NCI-H2107 treated with DMSO at 0.1 percent for 48 hours (cell line): Measurements from ENCODE around the gene AFTPH.
A peak's percentile ranks its signal among the peaks of the same experiment; 100 is the strongest.

Source experiments
- DNase-seq: peaks from one replicate; lab custom pipeline; 2025; ENCODE audit not compliant: unreplicated experiment; lab: John Stamatoyannopoulos, UW

The AFTPH gene

DNA sequence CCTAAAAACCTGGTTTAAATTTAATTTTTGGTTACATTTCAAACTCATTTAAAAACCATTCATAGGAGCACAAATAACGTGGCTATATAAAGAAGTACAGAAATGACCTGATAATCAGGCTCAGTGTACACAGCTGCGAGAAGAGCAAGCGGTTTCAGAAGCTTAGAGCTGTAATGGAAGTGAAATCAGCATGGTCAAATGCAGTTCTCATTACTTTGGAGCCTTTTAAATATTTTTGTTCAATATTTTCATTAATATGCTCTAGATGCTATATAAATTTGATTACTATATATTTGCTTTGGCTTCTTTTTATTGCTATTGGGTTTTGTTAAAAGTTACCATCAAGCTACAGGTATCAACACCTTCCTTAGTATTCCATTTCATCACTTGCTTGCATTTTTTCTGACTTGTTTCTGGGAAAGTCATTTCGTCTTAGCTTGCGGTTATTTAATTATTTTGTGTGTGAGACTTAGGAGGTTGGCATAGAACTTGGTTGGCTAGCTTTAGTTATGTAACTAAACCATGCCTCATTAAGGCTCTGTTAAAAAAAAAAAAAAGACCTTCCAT, 58.7 kb downstream of the AFTPH start:
- no peak for DNase-seq

DNA sequence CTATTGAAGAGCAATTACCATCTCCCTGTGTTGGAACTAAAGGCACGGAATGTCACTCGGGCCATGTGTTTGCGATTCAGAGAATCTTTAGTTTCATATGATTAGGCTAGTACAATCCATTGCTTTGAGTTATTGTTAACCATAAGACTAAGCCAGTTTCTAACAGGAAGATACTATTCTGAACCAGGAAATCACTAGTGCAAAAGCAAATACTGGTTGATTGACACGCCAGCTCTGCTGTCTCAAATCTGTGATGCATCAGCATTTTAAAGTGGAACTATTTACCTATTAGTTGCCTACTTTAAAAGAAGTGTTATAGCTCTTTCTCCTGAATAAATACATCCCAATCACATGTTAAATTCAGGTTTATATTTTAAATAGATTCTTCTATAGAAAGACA, 61.9 kb downstream of the AFTPH start:
- DNase-seq, result no peak

DNA sequence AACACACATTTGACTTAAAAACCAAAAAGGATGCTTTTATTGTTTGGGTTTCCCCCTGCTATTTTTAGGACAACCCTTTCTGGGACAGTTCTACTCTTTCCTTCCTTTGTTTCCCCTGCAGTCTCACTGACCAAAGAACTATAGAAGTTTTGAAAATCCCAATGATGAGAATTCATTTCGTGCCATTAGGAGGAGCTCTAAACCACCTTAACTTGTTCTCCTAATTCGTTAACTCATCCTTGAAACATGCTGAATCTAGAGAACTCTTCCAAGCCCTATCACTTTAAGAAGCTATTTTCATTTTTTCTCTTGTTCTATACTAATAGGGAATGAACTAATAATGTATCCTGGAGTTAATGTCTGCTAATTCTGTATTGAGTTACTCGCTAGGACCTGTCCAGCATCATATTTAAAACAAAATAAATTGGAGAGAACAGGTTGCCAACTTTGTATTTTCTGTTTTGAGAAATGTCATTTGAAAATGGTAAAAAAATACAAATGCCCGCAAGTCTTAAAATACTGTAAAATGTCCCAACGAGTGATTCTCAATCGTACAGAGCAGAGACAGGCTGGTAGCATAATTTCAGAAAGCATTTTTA, 62.9 kb downstream of the AFTPH start:
- peak; percentile 25 for DNase-seq

DNA sequence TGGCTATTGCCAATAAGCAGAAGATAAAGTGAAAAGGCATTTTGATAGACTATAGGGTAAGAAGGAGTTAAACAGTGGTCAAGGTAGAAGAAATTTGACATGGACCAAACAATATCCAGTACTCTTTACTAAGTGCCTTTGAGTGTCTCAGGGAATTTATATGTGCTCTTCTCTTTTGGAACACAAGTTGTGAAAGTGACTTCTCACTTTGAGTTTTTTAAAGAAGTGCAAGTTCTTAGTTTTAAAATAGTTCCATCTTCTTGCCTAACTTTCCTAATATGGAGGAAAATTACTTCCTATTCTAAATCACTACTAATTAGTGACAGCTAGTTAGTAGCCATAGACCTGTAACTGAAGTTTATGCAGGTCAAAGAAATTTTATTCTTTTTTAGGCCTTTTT, 63.4 kb downstream of the AFTPH start:
- DNase-seq, result no peak

DNA sequence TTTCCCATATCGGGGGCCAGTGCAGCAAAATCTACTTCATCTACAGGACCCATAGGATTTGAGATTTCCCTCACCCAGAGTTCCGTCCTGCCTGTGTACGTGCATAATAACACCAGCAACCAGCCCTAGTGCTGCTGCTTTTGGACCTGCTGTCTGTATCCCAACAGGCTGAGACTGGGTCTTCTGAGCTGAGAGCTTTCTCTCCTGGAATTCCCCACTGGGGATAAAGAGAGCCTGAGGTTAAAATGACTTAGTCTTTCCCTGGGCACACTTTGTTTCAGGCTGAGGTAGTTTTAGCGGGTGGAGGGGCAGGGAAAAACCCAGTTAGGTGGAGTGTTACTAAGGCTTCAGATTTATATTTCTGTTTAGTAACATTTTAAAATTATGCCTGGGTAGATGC, 67.1 kb downstream of the AFTPH start:
- no peak for DNase-seq

DNA sequence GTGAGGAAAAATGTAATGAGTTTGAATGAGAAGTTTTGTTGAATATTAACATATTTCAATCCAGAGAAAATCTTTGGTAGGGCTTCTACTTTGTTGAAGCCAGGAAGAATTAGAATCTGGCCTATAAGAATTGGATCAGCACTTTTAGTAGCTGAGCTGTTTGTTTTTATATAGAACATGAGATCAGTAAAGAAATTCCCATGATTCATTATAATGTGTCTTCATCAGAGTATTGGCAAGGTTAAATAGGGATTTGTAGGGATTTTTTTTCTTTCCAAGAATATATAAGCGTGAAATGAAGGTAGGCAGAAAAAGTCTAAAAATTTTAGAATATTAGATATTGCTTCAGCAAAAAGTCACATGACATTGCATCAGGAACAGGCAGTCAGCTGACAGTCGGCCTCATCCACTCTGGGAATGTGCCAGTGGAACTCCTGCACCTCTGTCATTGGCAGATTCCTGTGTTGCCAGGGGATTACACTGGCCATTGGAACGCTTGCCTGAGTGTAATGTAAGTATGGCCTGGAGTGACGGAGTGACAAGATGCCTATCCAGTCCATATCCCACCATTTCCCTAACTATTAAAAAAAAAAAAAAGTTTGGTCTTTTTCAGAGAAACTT, 69.0 kb downstream of the AFTPH start:
- DNase-seq, result no peak

DNA sequence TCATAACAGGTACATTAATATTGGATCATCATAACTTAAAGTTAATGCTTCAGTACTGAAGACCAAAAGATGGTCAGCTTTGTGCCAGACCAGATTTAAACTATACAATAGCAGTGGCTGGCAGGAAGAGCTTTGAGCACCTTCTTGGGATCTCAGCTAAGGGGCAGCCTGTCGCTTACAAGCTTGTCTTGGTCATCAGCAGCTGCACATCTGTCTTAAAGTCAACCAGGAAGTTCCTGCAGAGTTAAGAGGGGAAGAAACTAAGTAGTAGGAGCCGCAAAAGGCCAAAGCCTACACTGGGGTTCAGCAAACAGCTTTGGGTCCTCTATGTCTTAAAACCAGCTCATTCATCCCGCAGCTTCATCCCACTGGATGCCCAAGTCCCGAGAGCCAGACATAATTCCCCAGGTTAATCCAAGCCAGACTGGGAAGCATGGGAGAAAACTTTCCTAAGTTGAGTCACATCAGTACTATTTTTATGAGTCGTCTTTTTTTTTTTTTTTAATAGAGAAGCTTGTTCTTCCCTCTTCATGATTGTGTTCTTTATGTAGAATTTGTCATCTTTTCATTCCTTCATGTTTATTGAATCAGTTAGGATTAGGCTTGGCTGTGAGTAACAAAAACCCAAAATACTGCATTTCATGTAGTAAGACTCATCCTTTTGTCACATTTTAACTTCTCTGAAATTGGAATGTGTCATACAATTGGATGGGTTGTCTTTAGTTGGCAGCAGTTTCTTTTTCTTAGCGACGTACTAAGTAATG, 70.3 kb downstream of the AFTPH start:
- no peak for DNase-seq

DNA sequence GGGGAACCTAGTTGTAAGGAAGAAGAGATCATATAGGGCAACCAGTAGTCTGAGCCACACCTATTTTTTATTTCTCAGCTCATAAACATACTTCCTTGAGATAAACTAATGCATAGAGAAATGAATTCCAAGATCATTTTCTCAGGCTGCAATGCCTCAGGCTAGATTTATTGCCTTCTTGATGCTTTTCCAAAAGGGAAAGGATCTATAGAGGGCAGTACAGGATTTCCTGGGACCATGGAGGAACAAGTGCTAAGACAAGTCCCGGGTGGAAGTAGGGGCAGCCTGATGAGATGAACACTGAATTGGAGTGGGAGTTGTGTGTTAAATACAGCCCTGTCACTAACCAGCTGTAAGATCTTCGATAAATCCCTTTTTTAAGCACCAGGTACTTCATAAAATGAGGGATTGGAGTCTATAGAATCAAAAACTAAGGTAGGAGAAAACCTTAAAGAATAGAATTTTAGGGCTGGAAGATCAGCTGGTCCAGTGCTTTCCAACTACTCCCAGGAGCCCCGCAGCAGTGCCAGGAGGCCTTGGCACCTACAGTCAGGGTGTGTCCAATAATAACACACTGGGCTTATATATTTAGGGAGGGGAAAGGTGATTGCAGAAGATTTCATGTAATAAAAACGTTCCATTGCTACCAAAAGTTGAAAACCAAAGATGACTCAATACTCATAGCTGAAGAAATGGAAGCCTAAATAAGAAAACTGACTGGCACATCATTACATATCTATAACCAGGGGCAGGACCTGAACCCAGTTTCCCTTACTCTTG, 71.5 kb downstream of the AFTPH start:
- DNase-seq, result peak; percentile 43

DNA sequence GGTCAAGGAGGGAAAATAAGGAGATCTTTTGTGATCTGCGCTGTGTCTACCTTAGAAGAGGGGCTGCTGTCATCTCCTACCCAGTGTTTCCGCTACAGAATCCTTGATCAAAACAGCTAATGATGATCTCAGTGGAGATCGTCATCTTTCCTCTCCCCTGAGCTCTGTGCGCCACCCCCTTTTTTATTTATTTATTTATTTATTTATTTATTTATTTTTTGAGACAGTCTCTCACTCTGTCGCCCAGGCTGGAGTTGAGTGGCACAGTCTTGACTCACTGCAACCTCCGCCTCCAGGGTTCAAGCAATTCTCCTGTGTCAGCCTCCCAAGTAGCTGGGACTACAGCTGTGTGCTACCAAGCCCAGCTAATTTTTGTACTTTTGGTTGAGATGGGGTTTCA, 74.1 kb downstream of the AFTPH start:
- no peak for DNase-seq

DNA sequence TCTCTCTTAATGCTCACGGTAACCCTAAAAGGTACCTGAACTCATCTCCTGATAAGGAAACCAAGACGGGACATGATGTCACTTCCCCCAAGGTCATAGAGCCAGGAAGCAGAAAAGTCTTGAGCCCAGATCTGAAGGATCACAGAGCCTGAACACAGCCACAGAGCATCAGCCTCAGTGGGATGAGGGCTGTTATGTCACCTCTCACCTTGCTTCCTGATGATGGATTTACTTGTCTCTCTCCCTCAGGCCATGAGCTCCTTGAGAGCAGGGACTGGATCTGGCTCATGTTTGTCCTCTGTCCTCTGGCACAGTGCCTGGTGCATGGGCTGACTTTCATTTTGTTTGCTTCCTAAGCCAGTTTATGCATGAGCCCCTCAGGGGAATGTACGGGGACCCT, 75.3 kb downstream of the AFTPH start:
- no peak for DNase-seq

DNA sequence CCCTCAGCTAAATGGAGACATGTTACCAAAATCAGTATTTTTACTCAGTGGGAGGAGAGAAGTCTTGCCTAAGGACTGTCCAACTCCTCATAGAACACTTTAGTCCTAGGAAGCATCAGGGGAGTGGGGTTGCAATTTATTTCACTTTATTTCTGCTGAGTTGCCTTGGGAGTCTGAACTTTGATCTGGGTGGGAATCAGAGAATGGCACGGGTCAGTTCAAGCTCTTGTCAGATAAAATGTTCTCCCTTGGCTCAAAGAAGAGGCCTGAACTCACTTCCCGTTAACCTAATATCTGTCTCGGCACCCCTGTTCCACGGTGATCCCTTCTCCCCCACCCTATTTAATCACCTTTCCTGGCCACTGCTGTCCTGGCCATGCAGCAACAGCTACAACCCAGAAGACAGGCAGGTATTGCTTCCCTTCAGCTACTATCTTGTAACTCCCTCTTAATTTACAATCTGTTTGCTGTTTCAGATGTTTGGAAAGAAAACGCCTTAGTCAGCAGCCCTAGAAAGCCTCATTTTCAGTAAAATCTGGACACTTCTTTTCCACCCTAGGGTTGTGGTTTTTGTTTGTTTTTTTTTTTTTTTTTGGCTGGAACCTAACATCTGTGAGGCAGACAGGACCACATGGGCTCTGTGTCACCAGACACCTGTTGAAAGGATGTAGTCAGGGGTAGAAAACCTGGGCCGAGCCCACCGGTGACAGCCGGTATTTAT, 77.1 kb downstream of the AFTPH start:
- no peak for DNase-seq

DNA sequence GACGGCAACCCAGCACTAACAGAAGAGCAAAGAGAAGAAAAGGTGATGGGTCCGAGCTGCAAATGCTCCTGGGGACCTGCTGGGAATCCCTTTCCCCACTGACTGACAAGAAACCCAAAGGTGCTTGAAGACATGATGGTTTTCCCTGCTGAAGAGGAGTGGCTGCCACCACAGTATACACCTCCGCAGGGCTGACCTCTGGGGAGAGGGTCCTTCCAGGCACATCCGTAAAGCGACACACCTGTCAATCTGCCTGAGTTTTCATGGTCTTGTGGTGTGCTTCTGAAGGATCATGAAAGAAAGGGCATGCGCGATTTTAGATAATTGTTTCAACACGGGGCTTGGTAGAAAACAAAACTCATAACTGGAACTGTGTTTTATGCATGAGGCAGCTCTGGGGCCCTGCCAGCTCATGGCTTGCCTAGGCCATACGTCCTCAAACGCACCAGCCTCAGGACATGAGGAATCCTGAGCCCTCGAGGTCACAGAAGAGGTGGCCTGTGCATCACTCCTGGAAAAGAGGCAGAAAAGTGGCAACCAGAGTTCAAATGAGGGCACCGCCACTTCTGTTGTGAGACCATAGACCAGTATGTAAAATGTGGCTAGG, 77.8 kb downstream of the AFTPH start:
- DNase-seq, result no peak

DNA sequence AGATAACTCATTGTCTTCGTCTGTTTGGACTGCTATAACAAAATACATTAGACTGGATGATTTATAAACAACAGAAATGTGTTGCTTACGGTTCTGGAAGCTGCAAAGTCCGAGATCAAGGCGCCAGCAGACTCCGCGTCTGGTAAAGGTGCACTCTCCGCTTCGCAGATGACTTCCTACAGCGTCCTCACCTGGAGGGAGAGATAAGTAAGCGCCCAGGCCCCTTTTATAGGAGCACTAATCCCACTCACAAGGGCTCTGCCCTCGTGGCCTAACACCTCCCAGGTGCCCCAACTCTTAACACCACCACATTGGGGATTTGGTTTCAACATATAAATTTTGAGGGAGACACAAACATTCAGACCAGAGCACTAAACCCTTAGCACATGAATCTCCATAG, 78.3 kb downstream of the AFTPH start:
- DNase-seq, result no peak

DNA sequence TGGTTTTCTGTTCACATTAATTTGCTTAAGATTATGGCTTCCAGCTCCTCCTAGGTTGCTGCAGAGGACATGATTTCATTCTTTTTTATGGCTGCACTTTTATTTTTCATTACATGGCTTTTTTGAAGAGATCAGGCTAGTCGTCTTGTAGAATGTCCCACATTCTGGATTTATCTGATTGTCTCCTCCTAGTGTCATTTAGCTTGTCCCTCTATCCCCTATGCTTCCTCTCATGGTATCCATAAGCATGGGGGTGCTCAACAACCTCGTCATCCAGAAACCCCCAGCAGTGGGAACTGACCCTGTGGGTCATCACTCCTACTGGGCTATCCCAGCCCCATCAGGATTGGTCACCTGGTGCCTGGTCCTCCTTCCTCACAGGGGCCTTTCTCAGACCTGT, 80.0 kb downstream of the AFTPH start:
- no peak for DNase-seq

DNA sequence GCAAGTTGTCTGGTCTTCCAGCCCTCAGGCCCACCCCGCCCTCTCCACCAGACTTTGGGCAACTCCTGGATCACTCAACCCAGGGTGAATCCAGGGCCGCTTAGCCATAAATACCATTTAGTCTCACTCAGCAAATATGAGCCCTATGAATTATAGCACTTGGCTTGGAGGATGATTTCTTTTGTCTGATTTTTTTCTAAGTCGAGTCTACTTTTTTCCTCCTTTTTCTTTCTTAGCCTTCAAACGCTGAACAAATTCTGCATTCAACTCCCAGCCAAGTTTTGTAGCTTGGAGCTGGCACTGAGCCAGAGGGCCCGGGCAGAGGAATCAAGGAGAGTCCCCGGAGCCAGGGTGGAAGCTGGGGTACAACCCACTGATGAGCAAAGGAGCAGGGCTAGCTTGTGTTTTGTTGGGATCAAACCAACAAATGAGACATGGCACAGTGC, 80.9 kb downstream of the AFTPH start:
- DNase-seq, result no peak

DNA sequence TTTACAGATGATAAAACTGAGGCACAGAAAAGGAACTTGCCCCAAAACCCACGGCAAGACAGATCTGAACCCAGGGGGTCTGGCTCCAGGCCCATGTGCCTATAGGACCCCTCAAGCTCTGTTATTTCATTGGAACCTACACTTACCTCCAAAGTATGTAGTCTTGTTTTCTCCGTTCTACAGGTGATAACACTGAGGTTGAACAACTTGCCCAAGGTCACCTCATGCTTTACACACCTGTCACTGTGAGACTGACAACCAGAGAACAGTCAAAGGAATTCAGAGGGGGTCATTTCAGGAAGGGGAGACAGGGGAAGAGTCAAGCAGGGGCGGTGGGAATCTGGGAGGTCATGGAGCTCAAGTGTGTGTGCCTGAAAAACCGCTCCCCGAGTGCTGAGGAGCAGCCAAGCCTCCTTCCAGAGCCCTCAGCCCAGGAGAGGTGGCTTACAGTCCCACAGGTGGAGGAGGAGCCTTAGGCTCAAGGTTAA, 81.9 kb downstream of the AFTPH start:
- DNase-seq, result no peak

DNA sequence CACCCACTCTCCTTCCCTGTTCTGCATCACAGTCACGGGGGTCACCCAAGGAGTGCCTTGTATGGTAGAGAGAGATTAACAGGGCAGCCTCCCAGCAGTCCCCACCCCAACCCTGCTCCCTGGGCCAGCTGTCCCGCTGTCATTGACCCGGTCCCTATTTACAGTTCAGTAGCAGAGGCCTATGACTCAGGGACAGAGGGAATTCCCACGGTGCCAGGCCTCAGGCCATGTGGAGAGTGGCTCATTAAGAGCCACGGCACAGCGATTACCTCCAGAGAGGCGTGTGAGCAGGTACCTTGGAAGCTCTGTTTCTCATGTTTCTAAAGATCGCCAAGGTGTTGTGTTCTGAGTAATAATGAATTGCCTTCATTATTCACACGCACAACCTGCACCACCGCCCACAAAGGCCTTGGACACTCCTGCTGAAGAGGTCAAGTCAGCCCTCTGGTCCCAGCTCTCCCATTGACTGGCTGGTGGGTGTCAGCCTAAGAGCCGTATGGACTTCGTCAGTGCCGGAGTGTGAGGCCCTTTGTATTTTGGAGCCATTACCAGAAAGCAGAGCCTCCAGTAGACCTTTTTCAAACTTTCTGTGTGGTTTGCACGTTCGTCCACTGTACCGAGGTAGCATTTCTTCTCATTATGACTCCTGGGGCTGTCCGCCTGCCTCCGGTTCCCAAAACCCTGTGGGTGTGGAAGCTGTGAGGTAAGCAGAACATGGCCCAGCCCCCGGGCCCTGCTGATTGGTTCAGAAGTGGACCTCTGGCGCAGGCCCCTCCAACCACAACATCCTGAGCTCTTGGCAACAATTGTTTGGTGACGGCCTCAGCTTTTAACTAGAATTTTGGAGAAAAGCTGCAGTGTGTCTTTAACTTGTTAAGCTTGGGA, 82.6 kb downstream of the AFTPH start:
- DNase-seq, result no peak

DNA sequence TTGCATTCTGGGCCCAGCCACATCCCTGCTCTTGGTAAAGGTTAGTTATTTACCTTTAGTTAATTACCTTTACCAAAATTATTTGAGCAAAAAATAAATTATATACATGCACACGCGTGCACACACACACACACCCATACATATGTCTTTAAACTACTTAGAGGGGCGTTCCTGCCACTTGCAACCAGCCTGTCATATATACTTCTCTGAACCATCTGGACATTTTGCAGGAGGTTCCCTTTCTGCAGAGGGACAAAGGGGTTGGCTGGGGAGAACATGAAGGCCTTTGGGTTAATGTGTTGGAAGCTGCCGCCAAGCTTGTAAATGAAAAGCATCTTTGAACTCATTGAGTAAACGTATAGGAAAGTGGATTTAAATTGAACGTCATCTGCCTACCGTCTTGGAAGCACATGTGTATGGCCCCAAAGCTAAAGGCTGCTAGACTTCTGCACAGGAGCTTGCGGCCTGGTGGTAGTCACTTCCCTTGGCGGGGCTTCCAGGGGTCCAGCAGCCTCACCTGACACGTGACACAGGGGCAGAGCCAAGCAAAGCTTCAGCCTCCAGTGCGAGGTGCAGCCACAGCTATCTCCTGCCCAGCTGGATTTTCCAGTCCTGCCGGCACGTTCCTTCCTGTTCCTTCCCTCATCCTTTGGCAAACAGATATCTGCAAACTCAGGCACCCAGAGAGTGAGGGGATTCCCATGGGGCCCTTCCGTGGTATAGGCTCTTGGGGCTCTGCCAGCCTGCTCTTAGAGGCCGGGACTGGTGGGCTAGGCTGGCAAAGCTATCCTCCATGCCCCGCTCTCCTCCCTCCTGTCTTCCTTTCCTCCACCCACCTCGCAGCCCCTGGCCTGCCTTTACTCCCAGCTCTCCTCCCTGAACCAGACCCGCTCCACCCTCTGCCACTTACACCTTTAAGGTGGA, 83.5 kb downstream of the AFTPH start:
- DNase-seq, result no peak
